CMK (cell line): ENCODE measurements around the gene STIM1.
"Not testable (repeated sequence)": the region's sequence is repeated elsewhere in the genome, so short reads cannot be mapped to it uniquely, and the experiment has no call there.

ENCODE experiments used
- DNase-seq: peaks from one replicate; pipeline ENCODE4 v3.0.0-alpha.2; 2010; ENCODE audit warnings: low read depth

STIM1 gene

DNA sequence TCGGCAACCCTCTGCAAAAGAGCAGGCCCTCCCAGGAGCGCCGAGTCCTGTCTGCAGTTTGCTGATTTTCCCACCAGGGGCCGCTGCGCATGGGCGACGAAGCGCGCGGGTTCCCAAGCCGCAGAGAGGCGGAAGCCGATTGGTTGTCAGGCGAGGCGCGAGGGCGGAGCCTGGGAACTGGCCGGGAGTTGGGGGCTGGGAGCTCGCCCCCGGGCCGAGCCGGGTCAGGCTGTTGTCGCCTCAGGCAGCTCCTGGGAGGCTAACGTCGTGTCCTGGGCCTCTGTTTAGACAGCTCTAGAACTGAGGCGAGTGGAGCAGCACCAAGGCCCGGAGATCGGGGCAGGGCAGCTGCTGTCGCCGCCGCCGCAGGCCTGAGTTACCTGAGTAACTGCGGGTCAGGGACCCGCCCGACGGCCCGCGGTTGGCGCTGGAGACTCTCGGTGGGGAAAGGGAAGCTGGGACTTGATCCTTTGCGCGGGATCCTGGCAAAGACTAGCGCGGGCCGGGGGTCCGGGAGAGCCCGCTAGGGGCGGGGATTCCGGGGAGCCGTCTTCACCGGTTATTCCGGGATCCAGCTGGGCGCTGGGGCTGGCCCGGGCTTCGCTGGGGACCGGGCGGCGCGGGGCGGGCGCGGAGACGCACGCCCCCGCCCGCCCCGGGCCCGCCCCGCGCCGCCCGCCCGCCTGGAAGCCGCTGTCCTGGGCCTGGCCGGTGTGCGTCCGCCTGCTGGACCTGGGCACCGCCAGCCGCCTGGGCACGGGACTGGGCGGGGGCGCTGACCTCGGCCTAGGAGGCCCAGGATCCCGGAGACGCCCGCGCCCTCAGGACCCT is at the start of gene STIM1:
STIM1 (plus strand) TSS at position 688 of the 831 bp plus-strand sequence. CDS start 607 bp downstream, outside the sequence.
- DNase-seq = no peak

DNA sequence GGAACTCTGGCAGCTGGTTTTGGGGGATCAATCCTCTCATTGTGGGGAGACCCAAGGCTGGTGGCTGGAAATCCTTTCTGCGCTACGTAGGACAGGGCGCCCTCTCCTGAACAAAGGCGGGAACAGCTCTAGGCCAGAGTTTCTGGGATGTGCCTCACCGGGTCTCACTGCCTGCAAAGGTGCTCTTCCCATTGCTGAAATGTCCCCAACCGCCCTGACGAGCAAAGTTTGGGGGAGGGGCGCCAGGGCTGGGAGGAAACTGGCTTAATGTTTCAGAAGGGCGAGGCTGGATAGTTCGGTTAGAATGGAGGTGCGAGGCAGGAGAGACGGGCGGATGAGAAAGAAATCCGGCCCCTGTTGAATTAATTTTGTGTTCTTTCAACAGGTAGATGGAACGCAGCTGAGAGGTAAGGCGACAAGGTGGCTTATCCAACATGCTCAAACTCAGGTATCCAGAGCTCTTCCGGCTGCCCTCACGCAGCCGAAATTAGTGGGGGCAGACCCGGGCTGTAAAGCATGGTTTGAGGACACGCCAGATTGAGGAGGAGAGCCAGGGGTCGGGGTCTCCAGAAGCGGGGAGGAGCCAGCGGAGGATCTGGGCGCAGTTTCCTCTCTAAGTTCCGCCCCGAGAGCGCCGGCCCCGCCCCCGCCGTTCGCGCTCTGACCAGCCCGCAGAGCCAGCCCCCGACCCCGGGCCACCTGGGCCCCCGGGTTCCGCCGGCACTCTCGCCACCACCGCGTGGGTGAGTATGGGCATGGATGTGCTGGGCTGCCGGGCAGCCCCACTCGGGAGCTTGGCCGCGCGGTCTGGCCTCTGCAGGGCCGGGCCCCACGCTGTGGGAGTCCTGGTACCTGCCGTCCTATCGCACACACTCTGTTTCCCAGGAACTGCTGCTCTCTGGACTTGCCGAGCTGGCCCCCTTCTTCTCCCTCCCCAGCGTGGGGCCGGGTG is 47.3 kb upstream of the STIM1 start, which contains the start of gene PGAP2:
PGAP2 (plus strand) TSS at position 652 of the 952 bp plus-strand sequence. CDS start 2,700 bp downstream, outside the sequence.
- DNase-seq = no peak

DNA sequence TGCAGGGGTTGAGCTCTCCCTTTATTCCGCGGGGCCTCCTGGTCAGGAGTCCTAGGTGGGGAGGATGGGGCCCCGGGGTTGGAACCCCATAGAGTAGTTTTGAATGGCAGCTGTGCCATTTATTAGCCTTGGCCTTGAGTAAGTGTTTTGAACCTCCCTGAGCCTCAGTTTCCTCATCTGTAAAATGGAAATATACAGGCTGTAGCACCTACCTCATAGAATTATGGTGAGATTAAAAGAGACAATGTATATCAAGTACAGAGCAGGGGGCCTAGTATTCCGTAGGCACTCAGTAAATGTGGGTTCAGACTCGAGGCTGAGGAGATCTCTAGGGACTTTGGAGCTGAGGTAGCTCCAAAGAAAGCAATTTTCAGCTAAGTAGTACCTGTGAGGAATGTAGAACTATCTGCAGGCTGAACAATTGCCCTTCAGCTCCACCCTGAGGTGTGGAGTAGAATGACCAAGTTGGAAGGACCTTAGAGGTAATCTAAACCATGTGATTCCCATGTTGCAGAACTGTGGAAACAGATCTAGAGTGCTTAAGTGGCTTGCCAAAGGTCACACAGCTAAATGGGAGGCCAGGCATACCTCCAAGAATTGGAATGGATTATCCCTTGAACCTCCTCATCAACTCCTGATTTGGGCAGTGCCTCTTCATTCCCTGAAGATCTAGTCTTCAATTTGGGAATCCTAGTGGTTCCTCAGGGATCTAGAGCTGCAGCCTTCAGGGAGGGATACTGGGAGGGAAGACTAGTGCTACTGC is 46.4 kb upstream of the STIM1 start:
- no peak for DNase-seq

DNA sequence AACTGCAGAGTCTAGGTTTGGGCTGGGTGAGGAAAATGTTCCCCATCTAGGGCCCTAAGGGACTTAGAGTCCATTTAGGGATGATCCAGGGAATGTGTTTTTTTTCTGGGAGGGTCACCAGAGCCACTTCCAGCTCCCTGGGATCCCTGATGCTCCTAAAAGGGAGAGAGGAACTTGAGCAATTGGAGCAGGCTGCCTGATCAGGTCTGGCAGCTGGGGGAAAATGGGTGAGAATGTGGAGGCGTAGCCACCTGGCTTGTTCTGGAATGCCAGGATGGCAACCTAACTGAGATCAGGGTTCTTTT is 45.9 kb upstream of the STIM1 start:
- no peak for DNase-seq

DNA sequence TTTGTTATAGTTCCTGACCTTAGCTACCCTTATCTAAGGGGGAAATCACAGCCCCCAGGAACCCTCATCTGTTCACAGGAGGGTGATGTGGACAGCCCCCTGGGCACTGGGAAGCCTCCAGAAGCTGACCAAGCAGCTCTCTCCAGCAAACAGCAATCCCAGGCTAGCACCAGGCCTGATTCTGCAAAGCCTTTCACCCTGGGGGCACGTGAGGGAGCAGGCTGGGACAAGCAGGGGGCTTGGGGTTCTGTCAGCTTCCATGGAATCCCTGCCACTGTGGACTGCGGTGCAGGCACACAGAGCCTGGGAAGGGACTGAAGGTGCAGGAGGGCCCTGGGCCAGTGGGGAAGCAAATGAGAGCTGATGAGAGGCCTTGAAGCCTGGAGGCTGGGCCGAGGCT is 45.0 kb upstream of the STIM1 start:
- no peak for DNase-seq

DNA sequence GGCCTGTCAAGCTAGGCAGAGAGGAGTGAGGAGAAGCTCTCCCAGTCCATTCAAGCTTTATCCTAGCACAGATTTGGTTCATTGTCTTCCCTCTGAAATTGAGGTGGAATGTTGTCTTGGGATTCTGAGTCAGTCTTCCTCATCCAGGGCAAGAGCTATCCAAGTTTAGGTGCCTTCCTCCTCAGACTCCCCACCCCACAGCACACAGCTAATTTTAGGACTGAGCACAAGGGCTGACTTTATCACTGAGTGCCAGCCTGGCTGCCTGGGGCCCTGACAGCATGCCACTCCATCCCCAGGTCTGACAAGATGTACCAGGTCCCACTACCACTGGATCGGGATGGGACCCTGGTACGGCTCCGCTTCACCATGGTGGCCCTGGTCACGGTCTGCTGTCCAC is 44.5 kb upstream of the STIM1 start:
- DNase-seq = no peak

DNA sequence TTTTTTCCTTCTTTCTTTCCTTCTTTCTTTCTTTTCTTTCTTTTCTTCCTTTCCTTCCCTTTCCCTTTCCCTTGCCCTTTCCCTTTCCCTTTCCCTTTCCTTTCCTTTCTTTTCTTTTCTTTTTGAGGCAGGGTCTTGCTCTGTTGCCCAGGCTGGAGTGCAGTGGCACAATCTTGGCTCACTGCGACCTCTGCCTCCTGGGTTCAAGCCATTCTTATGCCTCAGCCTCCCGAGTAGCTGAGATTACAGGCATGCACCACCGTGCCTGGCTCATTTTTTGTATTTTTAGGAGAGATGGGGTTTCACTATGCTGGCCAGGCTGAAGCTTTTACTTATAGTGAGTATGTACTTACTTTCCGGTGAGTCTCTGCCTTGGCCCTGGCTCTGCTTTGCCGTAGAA is 40.6 kb upstream of the STIM1 start:
- not testable (repeated sequence) for DNase-seq

DNA sequence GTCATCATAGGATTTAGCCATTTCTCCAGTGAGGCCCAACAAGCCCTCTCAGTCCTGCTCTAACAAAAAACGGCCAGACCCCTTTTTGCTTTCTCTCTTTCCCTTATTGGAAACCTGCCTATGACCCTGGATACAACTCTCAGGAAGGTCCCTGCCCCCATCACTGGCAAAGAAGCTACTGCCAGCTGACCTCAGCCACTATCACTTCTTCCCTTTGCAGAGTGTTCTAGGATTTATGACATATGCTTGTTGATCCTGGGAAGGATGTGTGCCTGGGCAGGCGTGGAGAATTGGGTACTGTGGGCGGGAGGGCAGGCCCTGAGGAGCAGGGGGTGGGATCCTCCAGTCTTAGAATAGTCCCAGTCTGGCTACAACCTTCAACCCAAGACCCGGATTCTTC is 39.6 kb upstream of the STIM1 start:
- DNase-seq = no peak

DNA sequence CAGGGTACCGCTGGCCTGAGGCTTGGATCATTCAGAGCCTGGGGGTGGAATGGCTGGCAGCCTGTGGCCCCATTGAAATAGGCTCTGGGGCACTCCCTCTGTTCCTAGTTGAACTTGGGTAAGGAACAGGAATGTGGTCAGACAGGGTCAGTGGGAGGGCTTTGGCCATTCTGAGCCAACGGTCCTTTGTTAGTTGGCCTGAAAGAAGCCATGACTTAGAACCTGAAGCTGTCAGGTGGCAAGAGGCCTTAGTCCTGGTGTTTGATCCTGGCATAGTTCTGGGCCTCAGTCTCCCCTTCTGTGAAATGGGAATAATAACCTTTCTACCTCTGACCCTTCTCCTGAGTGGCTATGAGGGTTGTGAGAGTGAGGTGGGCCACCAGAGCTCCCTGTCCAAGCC is 38.8 kb upstream of the STIM1 start:
- no peak for DNase-seq

DNA sequence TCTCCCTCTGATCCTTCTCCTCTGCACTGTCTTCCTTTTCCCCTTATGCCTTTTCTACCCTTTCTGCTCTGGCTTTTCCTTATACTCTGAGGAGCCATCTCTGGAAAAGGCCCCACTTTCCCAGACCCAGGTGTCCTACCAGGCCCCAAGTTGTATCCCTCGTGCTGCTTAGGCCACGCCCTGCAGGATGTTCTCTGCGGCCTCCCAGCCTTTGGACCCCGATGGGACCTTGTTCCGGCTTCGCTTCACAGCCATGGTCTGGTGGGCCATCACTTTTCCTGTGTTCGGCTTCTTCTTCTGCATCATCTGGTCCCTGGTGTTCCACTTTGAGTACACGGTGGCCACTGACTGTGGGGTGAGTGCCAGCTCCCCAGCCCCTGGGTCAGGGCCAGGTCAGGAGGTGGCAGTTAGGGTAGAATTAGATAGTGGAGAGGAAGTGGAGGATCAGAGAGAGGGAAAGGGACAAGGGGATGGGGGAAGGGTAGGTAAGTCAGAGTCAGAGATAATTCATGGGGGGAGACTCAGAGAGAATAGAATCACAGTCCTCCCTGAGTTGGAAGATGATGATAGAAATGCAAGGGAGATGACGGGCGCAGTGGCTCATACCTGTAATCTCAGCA is 38.2 kb upstream of the STIM1 start:
- DNase-seq = no peak

DNA sequence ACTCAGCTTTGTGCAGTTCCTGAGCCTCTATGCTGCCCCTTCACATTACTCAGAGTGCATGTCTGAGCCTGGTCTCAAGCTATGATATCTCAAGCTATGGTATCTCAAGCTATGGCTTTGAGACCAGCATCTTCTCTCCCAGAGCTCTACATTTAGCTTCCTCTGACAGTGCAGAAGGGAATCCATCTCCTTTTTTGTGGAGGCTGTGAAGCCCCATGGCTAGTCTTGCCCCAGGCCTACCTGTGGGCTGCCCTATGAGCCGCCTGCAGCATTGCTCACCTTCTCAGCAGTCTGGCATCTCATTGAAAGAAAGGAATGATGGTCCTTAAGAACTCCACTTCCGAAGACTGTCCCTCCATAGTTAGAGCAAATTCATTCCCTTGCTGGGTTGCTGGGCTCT is 34.5 kb upstream of the STIM1 start:
- DNase-seq = no peak

DNA sequence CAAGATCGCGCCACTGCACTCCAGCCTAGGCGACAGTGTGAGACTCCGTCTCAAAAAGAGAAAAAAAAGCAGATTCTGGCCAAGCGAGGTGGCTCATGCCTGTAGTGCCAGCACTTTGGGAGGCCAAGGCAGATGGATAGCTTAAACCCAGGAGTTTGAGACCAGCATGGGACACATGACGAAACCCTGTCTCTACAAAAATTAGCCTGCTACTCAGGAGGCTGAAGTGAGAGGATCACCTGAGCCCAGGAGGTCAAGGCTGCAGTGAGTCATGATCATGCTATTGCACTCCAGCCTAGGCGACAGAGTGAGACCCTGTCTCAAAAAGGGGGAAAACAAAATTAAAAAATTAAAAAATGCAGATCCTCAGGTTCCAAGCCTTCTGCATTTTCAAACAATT is 33.2 kb upstream of the STIM1 start:
- no peak for DNase-seq

DNA sequence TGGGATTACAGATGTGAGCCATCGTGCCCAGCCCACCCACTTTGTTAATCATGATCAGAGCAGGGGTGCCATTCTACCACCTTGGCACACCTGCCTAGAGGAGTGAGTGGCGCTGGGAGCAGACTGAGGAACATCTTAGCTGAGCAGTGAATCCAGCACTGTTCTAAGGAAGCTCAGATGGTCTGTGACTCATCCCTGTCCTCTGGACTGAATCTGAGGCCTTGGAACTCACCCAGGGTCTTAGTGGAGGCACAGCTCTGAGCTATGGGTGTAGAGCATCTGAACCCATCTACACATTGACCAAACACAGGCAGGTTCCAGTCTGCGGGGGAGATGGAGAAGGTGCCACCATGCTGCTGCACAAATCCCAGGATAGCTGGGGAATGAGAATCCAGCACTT is 32.2 kb upstream of the STIM1 start:
- DNase-seq = no peak

DNA sequence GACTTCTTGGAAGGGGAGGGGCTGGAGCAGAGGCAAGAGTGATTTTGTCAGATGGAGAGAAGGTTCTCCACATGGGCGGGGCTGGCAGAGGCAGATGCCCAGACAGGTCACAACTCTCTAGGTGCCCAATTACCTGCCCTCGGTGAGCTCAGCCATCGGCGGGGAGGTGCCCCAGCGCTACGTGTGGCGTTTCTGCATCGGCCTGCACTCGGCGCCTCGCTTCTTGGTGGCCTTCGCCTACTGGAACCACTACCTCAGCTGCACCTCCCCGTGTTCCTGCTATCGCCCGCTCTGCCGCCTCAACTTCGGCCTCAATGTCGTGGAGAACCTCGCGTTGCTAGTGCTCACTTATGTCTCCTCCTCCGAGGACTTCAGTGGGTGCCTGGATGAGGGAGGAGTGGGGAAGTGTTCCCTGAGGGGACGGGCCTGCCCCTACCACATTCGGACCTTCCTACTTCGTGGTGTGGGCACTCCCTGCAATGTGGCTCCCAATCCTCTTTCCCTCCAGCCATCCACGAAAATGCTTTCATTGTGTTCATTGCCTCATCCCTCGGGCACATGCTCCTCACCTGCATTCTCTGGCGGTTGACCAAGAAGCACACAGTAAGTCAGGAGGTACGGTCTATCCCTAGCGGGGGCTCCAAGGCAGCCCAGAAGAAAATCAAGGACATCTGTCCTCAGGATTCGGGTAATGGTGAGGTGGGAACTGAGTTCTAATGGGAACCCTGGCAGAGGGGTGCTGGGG is 31.5 kb upstream of the STIM1 start:
- no peak for DNase-seq

DNA sequence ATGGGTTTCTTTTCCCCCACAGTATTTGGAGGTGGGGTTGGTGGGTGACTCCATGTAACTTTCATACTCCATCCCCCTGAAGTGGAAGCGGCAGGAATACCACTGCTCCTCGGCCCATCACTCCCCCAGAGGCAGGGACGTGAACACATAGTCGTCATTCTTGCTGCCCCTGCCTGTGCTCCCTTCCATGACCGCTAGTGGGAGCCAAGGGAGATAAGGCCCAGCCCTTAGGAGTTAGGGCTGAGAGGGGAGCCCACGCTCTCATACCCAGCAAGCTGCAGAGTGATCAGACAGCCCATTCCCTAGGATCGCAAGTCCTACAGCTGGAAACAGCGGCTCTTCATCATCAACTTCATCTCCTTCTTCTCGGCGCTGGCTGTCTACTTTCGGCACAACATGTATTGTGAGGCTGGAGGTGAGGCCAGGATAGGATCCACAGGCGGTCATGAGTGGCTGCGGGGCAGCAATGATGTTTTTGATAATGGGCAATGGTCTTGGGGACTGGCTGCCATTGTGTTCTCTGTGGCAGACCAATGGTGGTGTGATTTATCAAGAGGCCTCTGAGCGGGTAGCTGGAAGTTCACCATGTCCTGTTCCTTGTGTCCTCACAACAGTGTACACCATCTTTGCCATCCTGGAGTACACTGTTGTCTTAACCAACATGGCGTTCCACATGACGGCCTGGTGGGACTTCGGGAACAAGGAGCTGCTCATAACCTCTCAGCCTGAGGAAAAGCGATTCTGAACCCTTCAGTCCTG is 30.6 kb upstream of the STIM1 start:
- no peak for DNase-seq

DNA sequence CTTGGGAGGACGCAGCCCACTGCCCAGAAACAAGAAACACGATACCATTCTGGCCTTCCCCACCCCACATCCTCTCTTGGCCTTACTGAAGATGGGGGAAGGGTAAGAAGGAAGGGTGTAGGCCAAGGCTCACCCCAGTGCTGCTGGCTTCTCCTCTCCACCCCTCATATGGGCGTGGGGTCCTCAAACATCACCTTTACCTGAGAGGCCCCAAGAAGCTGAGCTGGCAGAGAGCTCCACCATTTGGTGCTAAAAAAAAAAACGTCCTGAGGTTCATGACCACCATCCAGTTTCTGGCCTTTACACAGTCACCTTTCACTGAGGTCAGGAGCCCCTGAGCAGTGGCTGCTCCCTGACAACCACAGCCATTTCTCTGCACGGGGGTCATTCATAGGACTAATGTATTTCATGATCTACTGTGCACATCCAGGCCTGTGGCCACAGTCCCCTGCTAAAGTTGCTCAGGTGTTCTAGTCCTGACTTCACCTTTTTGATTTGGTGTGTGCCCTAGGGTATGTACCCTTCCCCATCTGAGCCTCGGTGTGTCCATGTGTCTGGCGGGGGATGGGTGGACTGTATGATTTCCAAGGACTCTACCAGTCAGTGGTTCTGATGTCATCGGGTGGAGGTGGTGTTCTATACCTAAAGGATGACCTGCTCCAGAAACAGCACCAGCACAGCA is 29.9 kb upstream of the STIM1 start:
- no peak for DNase-seq

DNA sequence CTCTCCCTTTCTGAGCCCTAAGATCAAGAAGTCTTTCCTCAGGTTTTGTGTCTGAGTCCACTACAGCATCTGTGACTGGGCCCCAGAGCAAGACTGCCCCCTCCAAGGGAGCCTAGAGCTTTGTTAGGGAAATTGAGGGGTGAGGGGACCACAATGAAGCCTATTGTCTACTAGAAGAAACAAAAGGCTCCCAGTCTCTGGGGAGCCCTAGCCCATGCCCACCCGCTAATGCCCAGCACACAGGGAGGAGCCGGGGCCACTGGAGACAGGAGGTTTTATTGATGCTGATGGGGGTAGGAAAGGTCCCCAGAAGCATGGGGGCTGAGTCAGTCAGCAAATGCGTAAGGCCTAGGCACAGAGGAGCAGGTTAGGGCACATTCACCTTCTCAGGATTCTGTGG is 28.7 kb upstream of the STIM1 start:
- no peak for DNase-seq

DNA sequence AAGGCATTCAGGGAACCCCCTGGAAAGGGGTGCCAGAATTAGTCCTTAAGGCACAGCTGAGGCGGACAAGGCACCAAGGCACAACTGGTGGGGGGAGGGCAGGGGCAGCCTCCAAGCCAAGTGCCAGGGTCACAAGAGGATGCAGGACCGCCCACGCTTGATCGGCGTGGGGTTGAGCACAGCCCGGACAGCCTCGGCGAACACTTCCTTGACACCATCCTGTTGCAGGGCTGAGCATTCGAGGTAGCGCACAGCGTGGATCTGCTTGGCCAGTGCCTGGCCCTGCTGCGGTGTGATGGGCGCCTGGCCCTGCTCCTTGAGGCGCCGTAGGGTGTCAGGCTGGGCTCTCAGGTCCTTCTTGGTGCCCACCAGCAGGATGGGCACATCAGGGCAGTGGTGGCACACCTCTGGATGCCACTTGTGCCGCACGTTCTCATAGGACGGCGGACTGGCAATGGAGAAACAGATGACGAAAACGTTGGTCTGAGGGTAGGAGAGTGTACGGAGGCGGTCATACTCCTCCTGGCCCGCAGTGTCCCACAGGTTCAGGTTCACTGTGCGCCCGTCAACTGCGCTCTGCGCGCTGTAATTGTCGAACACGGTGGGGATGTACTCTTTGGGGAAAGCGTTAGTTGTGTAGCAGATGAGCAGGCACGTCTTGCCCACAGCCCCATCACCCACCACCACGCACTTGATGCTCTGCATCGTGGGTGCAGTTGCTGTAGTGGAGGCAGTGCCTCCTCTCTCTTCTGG is 27.9 kb upstream of the STIM1 start:
- no peak for DNase-seq

DNA sequence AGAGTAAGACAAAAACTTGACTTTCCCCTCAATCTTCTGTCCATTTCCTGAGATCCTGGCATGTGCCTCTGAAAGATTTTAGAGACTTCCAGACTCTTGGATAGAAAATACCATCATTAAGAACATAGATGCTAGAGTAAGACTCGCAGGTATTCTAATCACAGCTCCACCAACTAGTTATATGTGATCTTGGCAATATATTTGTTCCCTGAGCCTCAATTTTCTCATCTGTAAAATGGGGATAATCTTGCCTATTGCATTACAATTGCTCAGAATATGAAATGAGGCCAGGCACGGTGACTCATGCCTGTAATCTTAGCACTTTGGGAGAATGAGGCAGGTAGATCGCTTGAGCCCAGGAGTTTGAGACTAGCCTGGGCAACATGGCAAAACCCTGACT is 25.4 kb upstream of the STIM1 start:
- no peak for DNase-seq
